Measurements from ENCODE around the gene DOK5. TPM values are rescaled to one million over a fixed set of nuclear protein-coding genes. Genes with fewer than 3 reads are reported as not detected.

DOK5 gene
- total RNA-seq, 1 donor from 2014 or later: 14.3 TPM

DNA sequence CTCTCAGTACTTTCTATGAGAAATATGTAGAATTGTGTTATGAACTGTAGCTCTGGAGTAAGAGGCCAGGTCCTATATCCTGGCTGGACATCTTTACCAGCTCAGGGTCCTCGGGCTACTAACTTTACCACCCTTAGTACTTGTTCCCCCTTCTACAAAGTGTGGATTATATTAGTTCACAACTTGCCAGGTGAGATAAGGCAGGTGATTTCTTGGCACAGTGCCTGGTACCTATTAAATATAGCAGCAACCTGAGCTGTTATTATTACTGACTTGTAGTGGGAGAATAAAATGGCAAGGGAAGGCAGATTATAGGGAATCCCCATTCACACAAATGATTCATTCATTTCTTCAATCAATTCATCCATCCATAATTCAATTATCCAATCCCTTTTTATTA is 150.1 kb downstream of the DOK5 start:
- no peak for DNase-seq
- no peak overlapping the region for H3K27ac ChIP-seq (replicated peaks)
- intact Hi-C loops (cut with micrococcal nuclease): no loop called here

DNA sequence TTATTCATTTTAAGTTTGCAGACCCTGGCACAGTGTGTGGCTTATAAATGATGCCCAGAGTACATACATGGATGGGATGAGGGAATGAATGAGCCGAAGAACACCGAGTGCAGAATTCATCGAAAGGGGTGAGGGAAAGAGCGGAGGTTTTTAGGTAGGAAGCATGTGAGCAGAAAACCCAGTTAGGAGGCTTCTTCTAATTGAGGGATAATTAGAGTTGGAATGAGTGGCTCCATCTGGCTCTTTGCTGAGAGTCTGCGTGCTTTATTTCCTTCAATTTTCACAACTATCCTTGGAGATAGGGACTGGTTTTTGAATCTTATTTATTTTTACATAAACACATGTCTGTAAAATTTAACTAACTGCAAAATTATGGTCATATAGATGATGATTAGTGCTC is 150.7 kb downstream of the DOK5 start:
- no peak overlapping the region for H3K27ac ChIP-seq (replicated peaks)
- H3K9me3 ChIP-seq (replicated peaks): no peaks in the 10 kb centered on the region
- H3K4me1 ChIP-seq: peaks cover 6% of the 10 kb centered on the region
- intact Hi-C loops (cut with micrococcal nuclease): no loop called here
- no peaks in the 10 kb centered on the region for H3K27me3 ChIP-seq (ENCODE audit: low read depth)
- TF ChIP-seq, protein P1, sequence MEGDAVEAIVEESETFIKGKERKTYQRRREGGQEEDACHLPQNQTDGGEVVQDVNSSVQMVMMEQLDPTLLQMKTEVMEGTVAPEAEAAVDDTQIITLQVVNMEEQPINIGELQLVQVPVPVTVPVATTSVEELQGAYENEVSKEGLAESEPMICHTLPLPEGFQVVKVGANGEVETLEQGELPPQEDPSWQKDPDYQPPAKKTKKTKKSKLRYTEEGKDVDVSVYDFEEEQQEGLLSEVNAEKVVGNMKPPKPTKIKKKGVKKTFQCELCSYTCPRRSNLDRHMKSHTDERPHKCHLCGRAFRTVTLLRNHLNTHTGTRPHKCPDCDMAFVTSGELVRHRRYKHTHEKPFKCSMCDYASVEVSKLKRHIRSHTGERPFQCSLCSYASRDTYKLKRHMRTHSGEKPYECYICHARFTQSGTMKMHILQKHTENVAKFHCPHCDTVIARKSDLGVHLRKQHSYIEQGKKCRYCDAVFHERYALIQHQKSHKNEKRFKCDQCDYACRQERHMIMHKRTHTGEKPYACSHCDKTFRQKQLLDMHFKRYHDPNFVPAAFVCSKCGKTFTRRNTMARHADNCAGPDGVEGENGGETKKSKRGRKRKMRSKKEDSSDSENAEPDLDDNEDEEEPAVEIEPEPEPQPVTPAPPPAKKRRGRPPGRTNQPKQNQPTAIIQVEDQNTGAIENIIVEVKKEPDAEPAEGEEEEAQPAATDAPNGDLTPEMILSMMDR (IDR thresholded peaks at IDR 0.05; ENCODE audit: borderline replicate concordance): no peak
- H3K4me3 ChIP-seq: no peak overlapping the region
- no peak for DNase-seq
- H3K36me3 ChIP-seq: no peaks in the 10 kb centered on the region

More for the DNA sequence above, 150.1 kb downstream of the DOK5 start:
- TF ChIP-seq, protein P1 (IDR thresholded peaks at IDR 0.05; ENCODE audit: borderline replicate concordance): no peak
- H3K4me3 ChIP-seq: no peak overlapping the region
- H3K27me3 ChIP-seq (ENCODE audit: low read depth): no peaks in the 10 kb centered on the region
- H3K9me3 ChIP-seq (replicated peaks): no peaks in the 10 kb centered on the region
- H3K4me1 ChIP-seq: peaks cover 6% of the 10 kb centered on the region
- no peaks in the 10 kb centered on the region for H3K36me3 ChIP-seq

DNA sequence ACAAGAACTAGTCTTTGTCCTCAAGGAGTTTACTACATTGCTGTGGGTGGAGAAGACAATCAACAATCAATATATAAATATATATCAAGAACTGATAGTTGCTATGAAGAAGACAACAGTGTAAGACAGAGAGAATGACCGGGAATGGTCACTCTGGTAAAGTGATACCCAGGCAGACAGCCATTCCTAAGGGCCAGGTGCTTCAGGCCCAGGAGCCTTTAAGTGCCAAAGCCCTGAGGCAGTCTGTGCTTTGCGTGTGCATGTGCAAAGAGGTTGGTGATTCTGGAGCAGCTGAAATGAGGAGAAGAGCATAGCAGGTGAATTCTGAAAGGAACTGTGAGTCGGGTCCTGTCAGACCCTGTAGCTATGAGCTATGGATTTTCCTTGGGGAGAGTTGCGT is 154.2 kb downstream of the DOK5 start:
- intact Hi-C loops (cut with micrococcal nuclease): no loop called here
- no peaks in the 10 kb centered on the region for H3K36me3 ChIP-seq
- H3K27ac ChIP-seq (replicated peaks): no peak overlapping the region
- no peak overlapping the region for H3K4me3 ChIP-seq
- no peaks in the 10 kb centered on the region for H3K9me3 ChIP-seq (replicated peaks)
- no peaks in the 10 kb centered on the region for H3K4me1 ChIP-seq
- H3K27me3 ChIP-seq (ENCODE audit: low read depth): no peaks in the 10 kb centered on the region
- TF ChIP-seq, protein P1 (IDR thresholded peaks at IDR 0.05; ENCODE audit: borderline replicate concordance): no peak
- DNase-seq: no peak

DNA sequence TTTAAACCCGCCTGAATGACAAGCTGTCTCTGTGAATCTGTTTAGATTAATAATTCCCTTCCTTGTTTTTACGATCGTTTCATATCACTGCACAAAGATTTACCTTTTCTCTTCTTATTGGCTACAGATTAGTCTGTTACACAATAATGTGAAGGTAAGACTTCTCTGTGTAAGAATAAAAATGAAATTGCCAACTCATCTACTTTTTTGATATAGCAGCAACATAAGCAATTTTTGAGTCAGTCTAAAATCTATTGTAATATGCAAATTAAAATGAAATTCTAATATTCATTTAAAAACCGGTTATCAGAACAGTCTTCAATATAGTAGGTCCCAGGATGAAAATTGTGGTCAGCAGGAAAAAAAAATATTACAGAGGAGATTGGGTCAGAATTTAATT is 155.2 kb downstream of the DOK5 start:
- no peaks in the 10 kb centered on the region for H3K27me3 ChIP-seq (ENCODE audit: low read depth)
- no peaks in the 10 kb centered on the region for H3K4me1 ChIP-seq
- H3K36me3 ChIP-seq: no peaks in the 10 kb centered on the region
- H3K9me3 ChIP-seq (replicated peaks): no peaks in the 10 kb centered on the region
- no peak for DNase-seq
- TF ChIP-seq, protein P1 (IDR thresholded peaks at IDR 0.05; ENCODE audit: borderline replicate concordance): no peak
- no peak overlapping the region for H3K4me3 ChIP-seq
- no peak overlapping the region for H3K27ac ChIP-seq (replicated peaks)
- intact Hi-C loops (cut with micrococcal nuclease): no loop called here

DNA sequence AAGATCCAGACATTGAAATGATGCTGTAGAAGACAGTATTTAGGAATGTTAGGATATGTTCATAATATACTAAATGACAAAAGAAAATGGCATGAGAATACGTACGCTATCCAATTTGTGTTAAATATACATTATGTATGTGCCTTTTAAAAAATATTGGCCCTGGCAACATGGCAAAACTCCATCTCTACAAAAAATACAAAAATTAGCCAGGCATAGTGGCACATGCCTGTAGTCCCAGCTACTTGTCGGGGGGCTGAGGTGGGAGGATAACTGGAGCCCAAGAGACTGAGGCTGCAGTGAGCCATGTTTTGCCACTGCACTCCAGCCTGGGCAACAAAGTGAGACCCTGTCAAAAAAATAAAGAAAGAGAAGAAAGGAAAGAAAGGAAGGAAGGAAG is 155.7 kb downstream of the DOK5 start:
- no peak for DNase-seq
- H3K9me3 ChIP-seq (replicated peaks): no peaks in the 10 kb centered on the region
- TF ChIP-seq, protein P1 (IDR thresholded peaks at IDR 0.05; ENCODE audit: borderline replicate concordance): no peak
- no peak overlapping the region for H3K27ac ChIP-seq (replicated peaks)
- H3K4me3 ChIP-seq: no peak overlapping the region
- no peaks in the 10 kb centered on the region for H3K36me3 ChIP-seq
- intact Hi-C loops (cut with micrococcal nuclease): no loop called here
- no peaks in the 10 kb centered on the region for H3K4me1 ChIP-seq
- H3K27me3 ChIP-seq (ENCODE audit: low read depth): no peaks in the 10 kb centered on the region

Measured in left ventricle myocardium inferior (tissue), 1 donor.